ENCODE data around the gene PPP2R5C.

The PPP2R5C gene

GRCh38 chr14:101917413-101918017 is 156.0 kb downstream of the PPP2R5C start:
- DNase-seq (ENCODE audit: low read depth): no peak

- no peak for DNase-seq (ENCODE audit: low read depth)
Observed at GRCh38 chr14:101918065-101918989, 156.8 kb downstream of the PPP2R5C start.

GRCh38 chr14:101920271-101920670 is 158.8 kb downstream of the PPP2R5C start:
- no peak for DNase-seq (ENCODE audit: low read depth)

- DNase-seq (ENCODE audit: low read depth): no peak
Observed at GRCh38 chr14:101922866-101923265, 161.4 kb downstream of the PPP2R5C start.

GRCh38 chr14:101925152-101925551 is 163.6 kb downstream of the PPP2R5C start:
- DNase-seq (ENCODE audit: low read depth): no peak

GRCh38 chr14:101926085-101926484 is 164.6 kb downstream of the PPP2R5C start:
- no peak for DNase-seq (ENCODE audit: low read depth)

- no peak for DNase-seq (ENCODE audit: low read depth)
Observed at GRCh38 chr14:101926620-101927019, 165.1 kb downstream of the PPP2R5C start.

- DNase-seq (ENCODE audit: low read depth): peak; percentile 67
Observed at GRCh38 chr14:101927859-101928258, 166.3 kb downstream of the PPP2R5C start.

- DNase-seq (ENCODE audit: low read depth): no peak
Observed at GRCh38 chr14:101928415-101928841, 166.9 kb downstream of the PPP2R5C start.

GRCh38 chr14:101929096-101929495 is 167.6 kb downstream of the PPP2R5C start:
- no peak for DNase-seq (ENCODE audit: low read depth)

- no peak for DNase-seq (ENCODE audit: low read depth)
Observed at GRCh38 chr14:101929946-101930345, 168.4 kb downstream of the PPP2R5C start.

GRCh38 chr14:101932673-101933072 is 171.2 kb downstream of the PPP2R5C start:
- no peak for DNase-seq (ENCODE audit: low read depth)

- DNase-seq (ENCODE audit: low read depth): no peak
Observed at GRCh38 chr14:101933209-101933608, 171.7 kb downstream of the PPP2R5C start.

GRCh38 chr14:101934601-101935150 is 173.2 kb downstream of the PPP2R5C start:
- no peak for DNase-seq (ENCODE audit: low read depth)

GRCh38 chr14:101937926-101938767 is 176.6 kb downstream of the PPP2R5C start:
- no peak for DNase-seq (ENCODE audit: low read depth)

- no peak for DNase-seq (ENCODE audit: low read depth)
Observed at GRCh38 chr14:101939646-101940170, 178.2 kb downstream of the PPP2R5C start.

GRCh38 chr14:101944451-101944850 is 182.9 kb downstream of the PPP2R5C start:
- DNase-seq (ENCODE audit: low read depth): no peak

GRCh38 chr14:101945171-101945570 is 183.7 kb downstream of the PPP2R5C start:
- DNase-seq (ENCODE audit: low read depth): no peak

GRCh38 chr14:101947577-101947903 is 186.0 kb downstream of the PPP2R5C start:
- DNase-seq (ENCODE audit: low read depth): no peak

GRCh38 chr14:101947904-101948665 is 186.6 kb downstream of the PPP2R5C start:
- peak; percentile 99 for DNase-seq (ENCODE audit: low read depth)

- no peak for DNase-seq (ENCODE audit: low read depth)
Observed at GRCh38 chr14:101948666-101949216, 187.2 kb downstream of the PPP2R5C start.

All from HS-5 (cell line).